Sigmoid colon (tissue), 7 donors: Measurements from ENCODE around the gene NRXN3. TPM values are rescaled to one million over a fixed set of nuclear protein-coding genes. Genes with fewer than 3 reads are reported as not detected.

ENCODE experiments used
- DNase-seq: peaks from one replicate; pipeline ENCODE4 v3.0.0-alpha.2; 2019
- H3K27ac ChIP-seq, 4 donors: fragments of 200-600 bp; sonication (generic); one replicate each; pipeline ENCODE4 v1.5.1; 2016 to 2019; ENCODE audit warnings: mild to moderate bottlenecking in 1 of 4
- H3K27me3 ChIP-seq, 3 donors: fragments of 200-600 bp; sonication (generic); one replicate each; pipeline ENCODE4 v1.5.1; 2019; ENCODE audit warnings: mild to moderate bottlenecking in 1 of 3
- H3K36me3 ChIP-seq, 4 donors: fragments of 200-600 bp; sonication (generic); one replicate each; pipeline ENCODE4 v1.5.1; 2016 to 2019
- H3K4me1 ChIP-seq, 4 donors: fragments of 200-600 bp; sonication (generic); one replicate each; pipeline ENCODE4 v1.5.1; 2017 to 2019
- H3K4me3 ChIP-seq, 4 donors: fragments of 200-600 bp; sonication (generic); one replicate each; pipeline ENCODE4 v1.5.1; 2017 to 2019; ENCODE audit warnings: mild to moderate bottlenecking in 2 of 4, moderate library complexity in 1 of 4
- H3K9me3 ChIP-seq, 4 donors: fragments of 200-600 bp in 3 of 4; sonication (generic) in 3 of 4; one replicate each; pipeline versions ENCODE4 v1.5.1 to v1.6.1; 2013 to 2019
- CTCF ChIP-seq, 4 experiments: fragments of 450-650 bp in 3 of 4; fragments of 200-600 bp in 1 of 4; IDR thresholded peaks; one replicate each; pipeline ENCODE4 v1.5.1; 2016 to 2019; ENCODE audit warnings: antibody characterized with exemption in 4 of 4, mild to moderate bottlenecking in 3 of 4, moderate library complexity in 2 of 4
- EP300 ChIP-seq, 4 donors: sonication (generic); formaldehyde crosslinking; IDR thresholded peaks; one replicate each; pipeline ENCODE4 v1.6.1; 2017; ENCODE audit warnings: antibody characterized with exemption in 4 of 4
- POLR2A ChIP-seq, 2 donors: fragments of 450-650 bp; IDR thresholded peaks; one replicate each; pipeline ENCODE4 v1.6.1; 2016; ENCODE audit warnings: antibody characterized with exemption in 2 of 2, mild to moderate bottlenecking in 2 of 2, moderate library complexity in 2 of 2
- POLR2AphosphoS5 ChIP-seq, 4 donors: sonication (generic); formaldehyde crosslinking; IDR thresholded peaks; one replicate each; pipeline ENCODE4 v1.6.1; 2017; ENCODE audit warnings: antibody characterized with exemption in 4 of 4
- WGBS, 2 donors: extraction: QIAGEN DNeasy Blood & Tissue Kit; methylation state at CpG; one replicate each; pipeline ENCODE4 v1.1.7; 2013; 5-methylcytosine and 5-hydroxymethylcytosine counted together
- intact Hi-C: fragments of 100-400 bp; cut with DNase I; formaldehyde crosslinking; loops from one replicate; pipeline ENCODE4 v1.15.1; 2023
- polyA plus RNA-seq, 3 donors: library from polyadenylated mRNA; stranded (reverse); fragments of 200-250 nt; gene quantifications; one replicate each; pipeline ENCODE4 v1.2.3, GENCODE V29; 2013
- total RNA-seq, 4 donors: library from RNA; depleted of rRNA; stranded (reverse); fragments of >200 nt; gene quantifications; one replicate each; pipeline ENCODE4 v1.1.0, GENCODE V29; 2016
- donor health status: healthy with polysubstance abuse.
- donor health status: Bipolar disorder and iron deficiency.
- donor health status: healthy.

NRXN3 gene
- total and polyA plus RNA-seq, 7 donors, result 0.23 to 46.3 (median 23.2) TPM

- 12 to 47% methylated on average over 6 of the region's 6 CpGs for WGBS, 2 donors
- H3K36me3 ChIP-seq, result no peaks in the 10 kb centered on the region
- peaks cover 0 to 30% (median 28%) of the 10 kb centered on the region in 4 donors for H3K4me1 ChIP-seq
- TF ChIP-seq EP300 (IDR thresholded peaks at IDR 0.05), result peak in 1 of 4 donors; percentile 28
- TF ChIP-seq CTCF (IDR thresholded peaks at IDR 0.05), result no peak
- TF ChIP-seq POLR2AphosphoS5 (IDR thresholded peaks at IDR 0.05), result peak in 3 of 4 donors; percentile 54 to 75 (median 66)
- TF ChIP-seq POLR2A (IDR thresholded peaks at IDR 0.05), result no peak
- peak overlapping the region in 1 of 4 donors; percentile 7 for H3K4me3 ChIP-seq
- DNase-seq, result no peak
- no peaks in the 10 kb centered on the region for H3K9me3 ChIP-seq
- H3K27ac ChIP-seq, result peak overlapping the region; percentile 50 to 78 (median 72)
- intact Hi-C loops, result loop anchor here (10.0 kb wide), 2 partner anchors 234 to 314 kb away; no protein-coding TSS in a partner anchor
- no peaks in the 10 kb centered on the region for H3K27me3 ChIP-seq
Observed at GRCh38 chr14:79050787-79051727, 880.9 kb downstream of the NRXN3 start.

- Histone ChIP-seq H3K27me3 (no peaks in the 10 kb centered on the region), H3K27ac (peak overlapping the region; percentile 50 to 78 (median 72))
Observed at GRCh38 chr14:79051742-79052141, 881.6 kb downstream of the NRXN3 start.

GRCh38 chr14:79056879-79057278 lies 886.7 kb downstream of the NRXN3 start:
- no peaks in the 10 kb centered on the region for H3K27me3 ChIP-seq
- WGBS, 2 donors, result 63 to 71% methylated on average over 1 of the region's 1 CpG
- H3K36me3 ChIP-seq, result no peaks in the 10 kb centered on the region
- no peak for DNase-seq
- no peaks in the 10 kb centered on the region for H3K9me3 ChIP-seq
- peak overlapping the region in 3 of 4 donors; percentile 56 to 73 (median 57) for H3K27ac ChIP-seq
- peaks cover 0 to 24% (median 22%) of the 10 kb centered on the region in 4 donors for H3K4me1 ChIP-seq
- H3K4me3 ChIP-seq, result no peak overlapping the region
- no peak for TF ChIP-seq POLR2A (IDR thresholded peaks at IDR 0.05)
- no peak for TF ChIP-seq EP300 (IDR thresholded peaks at IDR 0.05)
- no peak for TF ChIP-seq CTCF (IDR thresholded peaks at IDR 0.05)
- no peak for TF ChIP-seq POLR2AphosphoS5 (IDR thresholded peaks at IDR 0.05)
- intact Hi-C loops, result loop anchor here (10.0 kb wide), 2 partner anchors 228 to 308 kb away; no protein-coding TSS in a partner anchor

More at GRCh38 chr14:79051742-79052141, 881.6 kb downstream of the NRXN3 start:
- no peak overlapping the region for H3K4me3 ChIP-seq
- TF ChIP-seq POLR2AphosphoS5 (IDR thresholded peaks at IDR 0.05) (no peak), POLR2A (IDR thresholded peaks at IDR 0.05) (no peak), EP300 (IDR thresholded peaks at IDR 0.05) (no peak), CTCF (IDR thresholded peaks at IDR 0.05) (no peak)
- no peaks in the 10 kb centered on the region for H3K36me3 ChIP-seq
- no peaks in the 10 kb centered on the region for H3K9me3 ChIP-seq
- peaks cover 0 to 36% (median 32%) of the 10 kb centered on the region in 4 donors for H3K4me1 ChIP-seq
- DNase-seq, result no peak
- intact Hi-C loops, result loop anchor here (10.0 kb wide), 2 partner anchors 233 to 313 kb away; no protein-coding TSS in a partner anchor
- WGBS, 2 donors, result 39 to 69% methylated on average over 4 of the region's 4 CpGs

GRCh38 chr14:79057333-79057732 lies 887.2 kb downstream of the NRXN3 start:
- Histone ChIP-seq H3K27ac (peak overlapping the region; percentile 18 to 73 (median 56)), H3K27me3 (no peaks in the 10 kb centered on the region), H3K4me3 (no peak overlapping the region), H3K9me3 (no peaks in the 10 kb centered on the region), H3K4me1 (peaks cover 0 to 24% (median 21%) of the 10 kb centered on the region in 4 donors), H3K36me3 (no peaks in the 10 kb centered on the region)
- DNase-seq, result no peak
- intact Hi-C loops, result loop anchor here (10.0 kb wide), 2 partner anchors 227 to 307 kb away; no protein-coding TSS in a partner anchor
- 73 to 82% methylated on average over 2 of the region's 2 CpGs for WGBS, 2 donors
- peak in 2 of 4 donors; percentile 23 to 34 for TF ChIP-seq POLR2AphosphoS5 (IDR thresholded peaks at IDR 0.05)
- no peak for TF ChIP-seq POLR2A (IDR thresholded peaks at IDR 0.05)

GRCh38 chr14:79062226-79062625 lies 892.1 kb downstream of the NRXN3 start:
- intact Hi-C loops, result no loop called here
- no peak overlapping the region for H3K27ac ChIP-seq
- no peak overlapping the region for H3K4me3 ChIP-seq
- peaks cover 0 to 4% (median 0%) of the 10 kb centered on the region in 4 donors for H3K9me3 ChIP-seq
- DNase-seq, result no peak
- peaks cover 0 to 16% (median 10%) of the 10 kb centered on the region in 4 donors for H3K4me1 ChIP-seq
- no peaks in the 10 kb centered on the region for H3K27me3 ChIP-seq
- WGBS, 2 donors, result 52 to 65% methylated on average over 3 of the region's 3 CpGs
- TF ChIP-seq POLR2A (IDR thresholded peaks at IDR 0.05) (no peak), EP300 (IDR thresholded peaks at IDR 0.05) (no peak), POLR2AphosphoS5 (IDR thresholded peaks at IDR 0.05) (no peak), CTCF (IDR thresholded peaks at IDR 0.05) (no peak)
- no peaks in the 10 kb centered on the region for H3K36me3 ChIP-seq
